ENCODE results near the gene INPP5E. TPM values are rescaled to one million over a fixed set of nuclear protein-coding genes. Genes with fewer than 3 reads are reported as not detected.

INPP5E gene
- total RNA-seq, 1 donor from 2014 or later, result 9.8 TPM

DNA sequence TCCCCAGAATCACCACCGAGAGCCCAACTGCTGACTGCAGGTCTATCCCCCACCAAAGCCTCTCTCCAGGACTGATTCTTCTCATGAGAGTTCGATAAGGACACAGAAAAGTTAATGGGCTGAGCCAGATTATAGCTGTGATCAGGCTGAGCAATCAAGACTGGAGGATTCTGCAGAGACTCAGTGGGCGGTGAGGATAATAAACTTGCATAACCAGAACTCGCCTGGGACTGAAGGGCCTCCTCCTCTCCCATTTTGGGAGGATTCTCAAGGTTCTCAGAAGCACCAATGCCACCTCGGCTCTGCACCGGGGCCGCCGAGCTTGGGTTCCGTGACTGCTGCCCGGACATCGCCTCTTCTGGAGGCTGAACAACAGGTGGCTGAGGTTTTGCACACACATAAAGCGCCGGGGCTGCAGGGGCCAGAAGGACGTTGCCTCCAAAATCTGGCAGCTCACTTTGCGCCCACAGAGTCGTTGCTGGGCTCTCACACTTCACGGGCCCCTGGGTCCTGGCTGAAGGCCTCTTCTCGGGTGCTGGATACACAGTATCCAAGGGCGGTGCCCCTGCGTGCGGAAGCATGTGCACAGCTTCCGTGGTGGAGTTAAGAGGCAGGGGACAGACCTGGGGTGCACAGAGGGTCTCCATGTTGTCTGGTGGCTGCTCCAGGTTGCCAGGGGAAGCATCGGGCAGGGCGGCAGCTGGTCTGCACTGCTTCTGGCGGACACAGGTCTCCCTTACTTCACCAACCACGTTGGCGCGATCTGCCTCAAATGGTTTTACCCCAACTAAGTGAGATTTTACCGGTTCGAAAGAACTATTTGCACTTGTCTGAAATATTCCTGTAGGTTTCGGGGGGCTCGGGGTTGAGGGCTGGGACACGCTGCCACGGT lies 35.6 kb upstream of the INPP5E start:
- intact Hi-C loops (cut with DNase I), result no loop called here
- Histone ChIP-seq H3K4me1 (no peaks in the 10 kb centered on the region), H3K27me3 (no peaks in the 10 kb centered on the region), H3K4me3 (no peak overlapping the region), H3K9me3 (no peaks in the 10 kb centered on the region), H3K27ac (no peak overlapping the region), H3K36me3 (peaks cover 0 to 71% of the 10 kb centered on the region in 2 donors)
- no peak for DNase-seq (ENCODE audit: extremely low spot score in 2 of 2)
- TF ChIP-seq, protein P1, sequence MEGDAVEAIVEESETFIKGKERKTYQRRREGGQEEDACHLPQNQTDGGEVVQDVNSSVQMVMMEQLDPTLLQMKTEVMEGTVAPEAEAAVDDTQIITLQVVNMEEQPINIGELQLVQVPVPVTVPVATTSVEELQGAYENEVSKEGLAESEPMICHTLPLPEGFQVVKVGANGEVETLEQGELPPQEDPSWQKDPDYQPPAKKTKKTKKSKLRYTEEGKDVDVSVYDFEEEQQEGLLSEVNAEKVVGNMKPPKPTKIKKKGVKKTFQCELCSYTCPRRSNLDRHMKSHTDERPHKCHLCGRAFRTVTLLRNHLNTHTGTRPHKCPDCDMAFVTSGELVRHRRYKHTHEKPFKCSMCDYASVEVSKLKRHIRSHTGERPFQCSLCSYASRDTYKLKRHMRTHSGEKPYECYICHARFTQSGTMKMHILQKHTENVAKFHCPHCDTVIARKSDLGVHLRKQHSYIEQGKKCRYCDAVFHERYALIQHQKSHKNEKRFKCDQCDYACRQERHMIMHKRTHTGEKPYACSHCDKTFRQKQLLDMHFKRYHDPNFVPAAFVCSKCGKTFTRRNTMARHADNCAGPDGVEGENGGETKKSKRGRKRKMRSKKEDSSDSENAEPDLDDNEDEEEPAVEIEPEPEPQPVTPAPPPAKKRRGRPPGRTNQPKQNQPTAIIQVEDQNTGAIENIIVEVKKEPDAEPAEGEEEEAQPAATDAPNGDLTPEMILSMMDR (IDR thresholded peaks at IDR 0.05), result no peak
- TF ChIP-seq POLR2AphosphoS5 (IDR thresholded peaks at IDR 0.05; ENCODE audit: insufficient read depth in 1 of 2, low read depth in 1 of 2) (no peak), POLR2A (IDR thresholded peaks at IDR 0.05) (no peak)

DNA sequence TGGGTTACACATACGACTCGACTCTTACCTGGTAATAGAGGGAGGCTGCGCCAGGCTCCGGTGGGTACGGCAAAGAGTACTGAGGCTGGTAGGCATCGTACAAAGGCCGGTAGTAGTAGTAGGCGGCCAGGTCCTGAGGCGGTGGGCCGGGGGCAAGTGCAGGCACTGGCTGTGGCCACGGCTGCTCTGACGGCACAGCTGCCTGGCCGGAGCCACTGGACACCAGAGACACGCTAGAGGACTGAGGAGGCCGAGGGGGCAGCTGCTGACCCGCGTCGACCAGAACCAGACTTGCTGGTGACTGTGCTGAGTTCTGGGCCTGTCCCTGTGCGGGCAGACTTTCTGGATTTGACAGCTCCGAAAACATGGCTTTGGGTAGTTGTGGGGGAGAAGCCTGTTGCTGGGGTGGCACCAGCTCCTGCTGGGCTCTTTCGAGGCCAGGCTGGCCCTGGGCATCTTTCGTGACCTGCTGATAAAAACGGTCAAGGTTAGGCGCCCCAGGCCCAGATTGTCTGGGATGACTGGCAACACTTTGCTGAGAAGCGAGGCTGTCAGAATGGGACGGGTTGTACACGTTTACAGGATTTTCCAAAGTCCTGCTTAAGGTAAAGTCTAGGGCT lies 34.5 kb upstream of the INPP5E start:
- no peak overlapping the region for H3K4me3 ChIP-seq
- H3K4me1 ChIP-seq, result no peaks in the 10 kb centered on the region
- no peaks in the 10 kb centered on the region for H3K27me3 ChIP-seq

DNA sequence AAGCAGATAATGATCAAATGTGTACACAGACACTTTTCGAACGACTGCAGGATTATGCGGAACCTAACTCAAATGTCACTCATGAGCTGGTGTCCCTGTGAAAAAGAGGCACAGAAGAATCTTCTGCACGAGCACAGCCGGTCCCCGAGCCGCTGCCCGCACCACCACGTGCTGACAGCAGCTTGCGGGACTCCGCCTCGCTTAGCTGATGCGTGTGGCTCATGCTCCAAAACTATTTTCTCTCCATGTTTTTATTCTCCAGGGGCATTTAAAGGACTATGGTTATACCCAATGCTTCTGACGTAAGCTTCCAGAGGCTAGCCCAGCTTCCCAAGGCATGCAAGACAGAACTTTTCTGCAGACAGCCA lies 33.7 kb upstream of the INPP5E start:
- intact Hi-C loops (cut with DNase I), result no loop called here
- Histone ChIP-seq H3K36me3 (peaks cover 4 to 86% of the 10 kb centered on the region in 2 donors), H3K27me3 (no peaks in the 10 kb centered on the region), H3K4me1 (no peaks in the 10 kb centered on the region), H3K27ac (no peak overlapping the region), H3K4me3 (no peak overlapping the region), H3K9me3 (no peaks in the 10 kb centered on the region)
- TF ChIP-seq, protein P1 (IDR thresholded peaks at IDR 0.05), result no peak
- TF ChIP-seq POLR2A (IDR thresholded peaks at IDR 0.05) (no peak), POLR2AphosphoS5 (IDR thresholded peaks at IDR 0.05; ENCODE audit: insufficient read depth in 1 of 2, low read depth in 1 of 2) (no peak)
- DNase-seq (ENCODE audit: extremely low spot score in 2 of 2), result no peak

More for the DNA sequence above, 34.5 kb upstream of the INPP5E start:
- Histone ChIP-seq H3K27ac (no peak overlapping the region), H3K36me3 (peaks cover 2 to 81% of the 10 kb centered on the region in 2 donors), H3K9me3 (no peaks in the 10 kb centered on the region)
- TF ChIP-seq POLR2A (IDR thresholded peaks at IDR 0.05), result no peak
- TF ChIP-seq, protein P1 (IDR thresholded peaks at IDR 0.05), result no peak
- no peak for TF ChIP-seq POLR2AphosphoS5 (IDR thresholded peaks at IDR 0.05; ENCODE audit: insufficient read depth in 1 of 2, low read depth in 1 of 2)
- DNase-seq (ENCODE audit: extremely low spot score in 2 of 2), result no peak
- intact Hi-C loops (cut with DNase I), result no loop called here

DNA sequence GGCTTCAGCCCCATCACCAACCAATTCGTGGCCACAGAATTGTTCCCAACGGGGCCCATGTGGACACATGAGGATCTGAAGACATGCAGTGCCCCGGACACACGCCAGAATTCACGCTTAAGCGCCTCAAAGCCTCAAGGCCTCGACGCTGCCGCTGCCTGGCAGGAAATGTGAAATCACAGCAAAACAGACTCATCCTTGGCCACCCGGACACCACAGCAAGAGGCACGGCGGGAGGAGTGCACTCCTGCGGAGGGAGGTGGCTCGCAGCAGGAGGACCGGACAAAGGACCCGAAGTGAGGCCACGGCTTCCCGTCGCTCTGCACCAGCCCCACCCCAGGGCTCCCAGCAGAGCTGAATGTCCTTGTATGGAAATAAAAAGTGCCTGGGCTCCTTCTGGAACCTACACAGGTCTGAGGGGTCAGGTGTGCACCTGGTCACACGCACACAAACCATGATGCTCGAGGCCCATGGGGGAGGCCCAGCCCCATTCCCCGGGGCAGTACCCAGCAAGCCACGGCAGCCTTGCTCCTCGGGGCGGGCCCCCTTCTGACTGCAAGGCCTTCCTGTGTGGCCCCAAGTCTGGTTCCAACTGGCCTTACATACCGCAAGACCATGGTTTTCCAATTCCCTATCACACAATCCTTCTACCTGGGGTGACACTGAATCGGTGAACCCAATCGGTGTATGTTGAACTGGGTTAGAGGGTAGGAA lies 33.2 kb upstream of the INPP5E start:
- H3K9me3 ChIP-seq, result no peaks in the 10 kb centered on the region
- no peak overlapping the region for H3K4me3 ChIP-seq
- peaks cover 4 to 92% of the 10 kb centered on the region in 2 donors for H3K36me3 ChIP-seq
- no peaks in the 10 kb centered on the region for H3K27me3 ChIP-seq
- no peak overlapping the region for H3K27ac ChIP-seq
- TF ChIP-seq, protein P1 (IDR thresholded peaks at IDR 0.05), result no peak
- H3K4me1 ChIP-seq, result no peaks in the 10 kb centered on the region
- DNase-seq (ENCODE audit: extremely low spot score in 2 of 2), result no peak
- intact Hi-C loops (cut with DNase I), result no loop called here

All from vagina (tissue), 2 donors.